Caco-2 (cell line): ENCODE measurements around the gene SBNO2. TPM values are rescaled to one million over a fixed set of nuclear protein-coding genes. Genes with fewer than 3 reads are reported as not detected.
A peak's percentile ranks its signal among the peaks of the same experiment; 100 is the strongest.

Experiments
- BruUV-seq: library from RNA; stranded (reverse); fragments of 400-500 nt; replicated peaks from 2 replicates; lab custom pipeline; 2021; lab: Mats Ljungman, UMichigan
- CTCF ChIA-PET: fragments of 300-600 bp; sonication (Branson Sonifier 250); formaldehyde crosslinking; loops from one replicate; lab custom pipeline; 2022; ENCODE audit warnings: antibody characterized with exemption; lab: Charles Lee
- POLR2A ChIA-PET: fragments of 300-600 bp; sonication (Branson Sonifier 250); formaldehyde crosslinking; loops from one replicate; lab custom pipeline; 2022; ENCODE audit warnings: antibody characterized with exemption; lab: Charles Lee
- DNase-seq, 2 experiments: peaks; one replicate each; pipeline versions ENCODE4 v3.0.0 to v3.0.0-alpha.2; 2020 to 2022
- H3K27me3 ChIP-seq: replicated peaks from 2 replicates; pipeline ENCODE4 v1.6.0; 2011; ENCODE audit warnings: low read length; ENCODE audit not compliant: control insufficient read depth, insufficient read depth
- H3K36me3 ChIP-seq: 2 replicates; pipeline ENCODE4 v1.5.1; 2011; ENCODE audit warnings: low read length; ENCODE audit not compliant: control insufficient read depth, insufficient read depth
- H3K4me1 ChIP-seq: fragments of 250-450 bp; sonication (Bioruptor Pico); 2 replicates; pipeline ENCODE4 v1.5.1; 2020; ENCODE audit warnings: mild to moderate bottlenecking
- H3K4me3 ChIP-seq: 2 replicates; pipeline ENCODE4 v1.5.1; 2011; ENCODE audit warnings: low read depth, mild to moderate bottlenecking, control low read depth, low read length
- H3K9me3 ChIP-seq: fragments of 250-450 bp; sonication (Bioruptor Pico); 2 replicates; pipeline ENCODE4 v1.5.1; 2020; ENCODE audit warnings: mild to moderate bottlenecking, moderate library complexity
- H3K27ac Mint-ChIP-seq: one replicate; pipeline ENCODE4 v1.8.0; 2022; ENCODE audit warnings: mixed read lengths; ENCODE audit not compliant: unreplicated experiment
- H3K27me3 Mint-ChIP-seq: one replicate; pipeline ENCODE4 v1.8.0; 2022; ENCODE audit warnings: mixed read lengths; ENCODE audit not compliant: insufficient read depth, unreplicated experiment
- H3K36me3 Mint-ChIP-seq: one replicate; pipeline ENCODE4 v1.8.0; 2022; ENCODE audit warnings: mild to moderate bottlenecking, mixed read lengths; ENCODE audit not compliant: insufficient read depth, unreplicated experiment
- H3K4me1 Mint-ChIP-seq: one replicate; pipeline ENCODE4 v1.8.0; 2022; ENCODE audit warnings: low read depth, mixed read lengths; ENCODE audit not compliant: unreplicated experiment
- H3K4me3 Mint-ChIP-seq: one replicate; pipeline ENCODE4 v1.8.0; 2022; ENCODE audit warnings: mild to moderate bottlenecking, moderate library complexity, mixed read lengths; ENCODE audit not compliant: unreplicated experiment
- H3K9me3 Mint-ChIP-seq: one replicate; pipeline ENCODE4 v1.8.0; 2022; ENCODE audit warnings: mixed read lengths; ENCODE audit not compliant: unreplicated experiment
- CTCF ChIP-seq, 2 experiments: fragments of 200-600 bp in 1 of 2; IDR thresholded peaks; 1 replicate in 1 of 2; 2 replicates in 1 of 2; pipeline versions ENCODE4 v1.5.1 to v1.8.0; 2011 to 2022; ENCODE audit warnings: antibody characterized with exemption in 1 of 2, control low read depth in 1 of 2, inconsistent platforms in 1 of 2, low read depth in 1 of 2, low read length in 1 of 2, mild to moderate bottlenecking in 1 of 2, moderate library complexity in 1 of 2; ENCODE audit not compliant: insufficient read depth in 1 of 2, severe bottlenecking in 1 of 2, unreplicated experiment in 1 of 2
- intact Hi-C: fragments of 100-400 bp; cut with micrococcal nuclease; formaldehyde crosslinking; loops from one replicate; pipeline ENCODE4 v1.10.0; 2022; ENCODE audit not compliant: unreplicated experiment
- total RNA-seq: library from RNA; stranded (reverse); gene quantifications from 2 replicates; pipeline ENCODE4 v1.2.3, GENCODE V29; 2022

Gene SBNO2
- total RNA-seq, 1 experiment from 2014 or later, result 41.2 TPM

DNA sequence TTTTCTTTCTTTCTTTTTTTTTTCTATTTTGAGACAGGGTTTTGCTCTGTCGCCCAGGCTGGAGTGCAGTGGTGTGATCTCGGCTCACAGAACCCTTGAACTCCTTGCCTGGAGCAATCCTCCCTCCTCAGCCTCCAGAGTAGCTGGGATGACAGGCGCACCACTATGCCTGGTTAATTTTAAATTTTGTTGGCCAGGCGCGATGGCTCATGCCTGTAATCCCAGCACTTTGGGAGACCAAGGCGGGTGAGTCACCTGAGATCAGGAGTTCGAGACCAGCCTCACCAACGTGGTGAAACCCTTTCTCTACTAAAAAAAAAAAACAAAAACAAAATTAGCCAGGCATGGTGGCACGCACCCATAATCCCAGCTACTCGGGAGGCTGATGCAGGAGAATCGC, 8.7 kb upstream of the SBNO2 start:
- CTCF ChIA-PET, result no interaction called here
- intact Hi-C loops, result no loop called here
- Histone ChIP-seq H3K4me3 (no peak overlapping the region), H3K27me3 (no peaks in the 10 kb centered on the region), H3K9me3 (no peaks in the 10 kb centered on the region), H3K4me1 (peaks cover 44% of the 10 kb centered on the region), H3K36me3 (no peaks in the 10 kb centered on the region)
- no peak for DNase-seq
- H3K27me3 Mint-ChIP-seq, result no peaks in the 10 kb centered on the region
- peak overlapping the region; percentile 71 for H3K27ac Mint-ChIP-seq
- no peak overlapping the region for H3K4me3 Mint-ChIP-seq
- POLR2A ChIA-PET, result no interaction called here
- peaks cover 19% of the 10 kb centered on the region for H3K4me1 Mint-ChIP-seq
- BruUV-seq, result no TSS peak
- peaks cover 15% of the 10 kb centered on the region for H3K36me3 Mint-ChIP-seq
- no peak for TF ChIP-seq CTCF (IDR thresholded peaks at IDR 0.05; ENCODE audit: insufficient read depth in 1 of 2, low read depth in 1 of 2, low read length in 1 of 2, severe bottlenecking in 1 of 2, unreplicated experiment in 1 of 2)
- no peaks in the 10 kb centered on the region for H3K9me3 Mint-ChIP-seq

DNA sequence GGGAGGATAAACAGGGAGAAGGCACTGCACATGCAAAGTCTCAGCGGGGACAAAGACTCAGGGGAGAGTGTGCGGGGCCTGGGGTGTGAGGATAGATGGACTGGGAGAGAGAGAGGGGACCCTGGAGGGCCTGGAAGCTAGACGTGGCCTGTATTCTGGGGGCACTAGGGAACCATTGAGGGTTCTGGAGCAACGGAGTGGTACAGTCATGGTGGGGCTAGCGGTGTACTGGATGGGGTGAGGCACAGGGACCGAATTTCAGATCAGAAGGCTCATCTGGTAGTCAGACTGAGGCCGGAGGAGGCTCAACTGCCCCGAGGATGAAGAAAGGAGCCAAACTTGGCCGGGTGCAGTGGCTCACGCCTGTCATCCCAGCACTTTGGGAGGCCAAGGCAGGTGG, 8.0 kb upstream of the SBNO2 start:
- CTCF ChIA-PET, result interaction anchor here (0.9 kb wide), 1 partner anchor 78 kb away, joined by 3 read pairs; the partner anchor contains the start of gene GPX4
- POLR2A ChIA-PET, result interaction anchor here (0.5 kb wide), 1 partner anchor 56 kb away, joined by 5 read pairs; no protein-coding TSS in a partner anchor
- no peak overlapping the region for H3K4me3 ChIP-seq

GRCh38 chr19:1181606-1182005, 7.5 kb upstream of the SBNO2 start:
- ChIA-PET CTCF (interaction anchor here (0.9 kb wide), 1 partner anchor 78 kb away, joined by 3 read pairs; the partner anchor contains the start of gene GPX4), POLR2A (interaction anchor here (0.6 kb wide), 1 partner anchor 87 kb away, joined by 3 read pairs; the partner anchor contains the start of gene CIRBP)
- Histone ChIP-seq H3K27me3 (no peaks in the 10 kb centered on the region), H3K4me3 (no peak overlapping the region), H3K36me3 (no peaks in the 10 kb centered on the region), H3K4me1 (peaks cover 44% of the 10 kb centered on the region), H3K9me3 (no peaks in the 10 kb centered on the region)
- TF ChIP-seq CTCF (IDR thresholded peaks at IDR 0.05; ENCODE audit: insufficient read depth in 1 of 2, low read depth in 1 of 2, low read length in 1 of 2, severe bottlenecking in 1 of 2, unreplicated experiment in 1 of 2), result no peak
- peak overlapping the region; percentile 98 for H3K27ac Mint-ChIP-seq
- no TSS peak for BruUV-seq
- H3K4me3 Mint-ChIP-seq, result peak overlapping the region; percentile 20
- H3K4me1 Mint-ChIP-seq, result peaks cover 19% of the 10 kb centered on the region
- intact Hi-C loops, result no loop called here
- DNase-seq, result peak; percentile 78 to 83
- peaks cover 15% of the 10 kb centered on the region for H3K36me3 Mint-ChIP-seq
- H3K9me3 Mint-ChIP-seq, result no peaks in the 10 kb centered on the region
- H3K27me3 Mint-ChIP-seq, result no peaks in the 10 kb centered on the region

More for the DNA sequence above, 8.0 kb upstream of the SBNO2 start:
- H3K9me3 ChIP-seq, result no peaks in the 10 kb centered on the region
- intact Hi-C loops, result no loop called here
- Mint-ChIP-seq H3K4me3 (peak overlapping the region; percentile 20), H3K36me3 (peaks cover 15% of the 10 kb centered on the region), H3K4me1 (peaks cover 19% of the 10 kb centered on the region), H3K27ac (peak overlapping the region; percentile 98), H3K9me3 (no peaks in the 10 kb centered on the region), H3K27me3 (no peaks in the 10 kb centered on the region)
- no peaks in the 10 kb centered on the region for H3K36me3 ChIP-seq
- BruUV-seq, result no TSS peak
- DNase-seq, result no peak
- H3K27me3 ChIP-seq, result no peaks in the 10 kb centered on the region
- TF ChIP-seq CTCF (IDR thresholded peaks at IDR 0.05; ENCODE audit: insufficient read depth in 1 of 2, low read depth in 1 of 2, low read length in 1 of 2, severe bottlenecking in 1 of 2, unreplicated experiment in 1 of 2), result no peak
- H3K4me1 ChIP-seq, result peaks cover 44% of the 10 kb centered on the region
